Measurements from ENCODE around the gene PRM1. TPM values are rescaled to one million over a fixed set of nuclear protein-coding genes. Genes with fewer than 3 reads are reported as not detected.

PRM1 gene, protein sequence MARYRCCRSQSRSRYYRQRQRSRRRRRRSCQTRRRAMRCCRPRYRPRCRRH
- not detected for total RNA-seq

DNA sequence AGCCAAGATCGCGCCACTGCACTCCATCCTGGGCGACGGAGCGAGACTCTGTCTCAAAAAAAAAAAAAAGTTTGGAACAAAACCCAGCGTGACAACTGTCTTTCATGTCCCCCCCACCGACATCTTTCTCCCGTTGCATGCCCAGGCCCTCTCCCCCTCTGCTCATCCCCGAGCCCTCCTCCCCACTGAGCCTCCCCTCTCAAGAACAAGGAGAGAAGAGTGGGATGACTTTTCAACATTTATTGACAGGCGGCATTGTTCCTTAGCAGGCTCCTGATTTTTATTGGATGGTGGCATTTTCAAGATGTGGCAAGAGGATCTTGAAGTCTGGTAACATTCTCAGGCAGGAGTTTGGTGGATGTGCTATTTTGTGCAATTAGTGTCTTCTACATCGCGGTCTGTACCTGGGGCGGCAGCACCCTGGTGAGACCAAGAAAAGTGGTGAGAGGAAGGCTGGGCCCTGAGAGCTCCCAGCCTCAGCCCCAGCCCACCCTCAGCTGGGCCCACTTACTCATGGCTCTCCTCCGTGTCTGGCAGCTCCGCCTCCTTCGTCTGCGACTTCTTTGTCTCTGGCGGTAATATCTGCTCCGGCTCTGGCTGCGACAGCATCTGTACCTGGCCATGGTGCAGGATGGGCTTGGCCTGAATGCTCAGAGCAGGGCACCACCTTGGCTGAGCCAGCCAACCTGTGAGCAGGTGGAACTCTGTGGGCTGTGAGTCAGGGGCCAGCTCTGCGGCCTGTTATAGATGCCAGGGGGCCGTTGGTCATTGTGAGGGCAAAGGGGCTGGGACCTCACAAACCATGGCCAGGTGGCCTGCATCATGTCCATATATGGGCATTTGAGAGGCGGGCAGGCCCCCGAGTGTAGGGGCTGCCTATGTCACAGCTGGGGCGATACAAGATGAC lies at the start of gene PRM1:
Gene PRM1 (minus strand): TSS at position 715 of the 907 bp plus-strand sequence. CDS start 92 bp downstream, at position 623.
- Histone ChIP-seq H3K4me3 (no peak within 1 kb of the TSS), H3K27me3 (no peaks in the 10 kb centered on the region), H3K27ac (no peak within 1 kb of the TSS), H3K36me3 (no peaks in the 10 kb centered on the region), H3K9me3 (no peaks in the 10 kb centered on the region), H3K4me1 (no peaks in the 10 kb centered on the region)
- TF ChIP-seq POLR2A (IDR thresholded peaks at IDR 0.05) (no peak), EP300 (IDR thresholded peaks at IDR 0.05) (no peak), POLR2AphosphoS5 (IDR thresholded peaks at IDR 0.05) (no peak)
- TF ChIP-seq, protein P1, sequence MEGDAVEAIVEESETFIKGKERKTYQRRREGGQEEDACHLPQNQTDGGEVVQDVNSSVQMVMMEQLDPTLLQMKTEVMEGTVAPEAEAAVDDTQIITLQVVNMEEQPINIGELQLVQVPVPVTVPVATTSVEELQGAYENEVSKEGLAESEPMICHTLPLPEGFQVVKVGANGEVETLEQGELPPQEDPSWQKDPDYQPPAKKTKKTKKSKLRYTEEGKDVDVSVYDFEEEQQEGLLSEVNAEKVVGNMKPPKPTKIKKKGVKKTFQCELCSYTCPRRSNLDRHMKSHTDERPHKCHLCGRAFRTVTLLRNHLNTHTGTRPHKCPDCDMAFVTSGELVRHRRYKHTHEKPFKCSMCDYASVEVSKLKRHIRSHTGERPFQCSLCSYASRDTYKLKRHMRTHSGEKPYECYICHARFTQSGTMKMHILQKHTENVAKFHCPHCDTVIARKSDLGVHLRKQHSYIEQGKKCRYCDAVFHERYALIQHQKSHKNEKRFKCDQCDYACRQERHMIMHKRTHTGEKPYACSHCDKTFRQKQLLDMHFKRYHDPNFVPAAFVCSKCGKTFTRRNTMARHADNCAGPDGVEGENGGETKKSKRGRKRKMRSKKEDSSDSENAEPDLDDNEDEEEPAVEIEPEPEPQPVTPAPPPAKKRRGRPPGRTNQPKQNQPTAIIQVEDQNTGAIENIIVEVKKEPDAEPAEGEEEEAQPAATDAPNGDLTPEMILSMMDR (IDR thresholded peaks at IDR 0.05): no peak
- WGBS: 89% methylated on average over 25 of the region's 25 CpGs
- DNase-seq (ENCODE audit: low spot score in 2 of 2): no peak

DNA sequence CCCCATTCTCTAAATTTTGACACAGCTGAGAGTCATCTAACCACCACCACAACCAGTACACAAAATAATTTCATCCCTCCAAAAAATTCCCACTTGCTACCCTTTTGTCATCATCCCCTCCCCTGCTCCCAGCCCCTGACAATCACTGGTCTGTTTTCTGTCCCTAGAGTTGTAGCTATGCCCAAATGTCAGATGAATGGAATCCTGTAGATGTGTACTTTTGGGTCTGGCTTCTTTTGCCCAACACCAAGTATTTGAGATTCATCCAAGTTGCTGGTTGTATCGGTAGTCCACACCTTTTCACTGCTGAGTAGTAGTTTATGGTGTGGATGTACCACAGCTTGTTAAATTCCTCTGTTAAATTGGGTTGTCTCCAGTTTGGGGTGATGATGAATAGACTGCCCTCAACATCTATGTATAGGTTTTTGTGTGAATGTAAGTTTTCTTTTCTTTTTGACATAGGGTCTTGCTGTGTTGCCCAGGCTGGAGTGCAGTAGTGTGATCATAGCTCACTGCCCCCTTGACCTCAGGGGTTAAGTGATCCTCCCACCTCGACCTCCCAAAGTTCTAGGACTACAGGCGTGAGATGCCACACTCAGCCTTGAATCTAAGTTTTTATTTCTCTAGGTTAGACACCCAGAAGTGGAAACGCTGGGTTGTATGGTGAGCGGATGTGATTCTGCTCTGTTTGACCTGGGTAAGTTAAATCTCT lies 49.6 kb upstream of the PRM1 start:
- H3K27me3 ChIP-seq: no peaks in the 10 kb centered on the region
- whole genome bisulfite sequencing: 92% methylated on average over 5 of the region's 5 CpGs
- H3K27ac ChIP-seq: no peak overlapping the region
- no peaks in the 10 kb centered on the region for H3K36me3 ChIP-seq
- H3K4me1 ChIP-seq: peaks cover 17% of the 10 kb centered on the region
- no peak for TF ChIP-seq EP300 (IDR thresholded peaks at IDR 0.05)
- TF ChIP-seq POLR2A (IDR thresholded peaks at IDR 0.05): no peak
- no peak for TF ChIP-seq POLR2AphosphoS5 (IDR thresholded peaks at IDR 0.05)
- TF ChIP-seq, protein P1 (IDR thresholded peaks at IDR 0.05): no peak
- H3K9me3 ChIP-seq: no peaks in the 10 kb centered on the region
- DNase-seq (ENCODE audit: low spot score in 2 of 2): no peak
- H3K4me3 ChIP-seq: no peak overlapping the region

DNA sequence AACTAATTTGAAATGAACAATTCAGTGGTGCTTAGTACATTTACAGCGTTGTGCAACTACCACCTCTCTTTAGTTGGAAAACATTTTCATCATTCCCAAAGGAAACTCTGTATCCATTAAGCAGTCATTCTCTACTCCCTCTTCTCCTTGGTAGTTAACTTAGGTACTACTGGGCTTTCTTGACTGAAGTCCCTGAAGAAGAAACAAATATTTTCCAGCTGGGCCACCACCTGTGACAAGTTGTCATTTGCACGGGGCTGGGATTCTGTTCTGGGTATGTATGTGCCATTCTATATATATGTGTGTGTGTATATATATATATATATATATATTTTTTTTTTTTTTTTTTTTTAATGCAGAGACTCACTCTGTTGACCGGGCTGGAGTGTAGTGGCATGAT lies 48.8 kb upstream of the PRM1 start:
- no peak for DNase-seq (ENCODE audit: low spot score in 2 of 2)
- H3K36me3 ChIP-seq: no peaks in the 10 kb centered on the region
- TF ChIP-seq, protein P1 (IDR thresholded peaks at IDR 0.05): no peak
- TF ChIP-seq POLR2AphosphoS5 (IDR thresholded peaks at IDR 0.05) (no peak), POLR2A (IDR thresholded peaks at IDR 0.05) (no peak), EP300 (IDR thresholded peaks at IDR 0.05) (no peak)
- H3K9me3 ChIP-seq: no peaks in the 10 kb centered on the region
- no peak overlapping the region for H3K27ac ChIP-seq
- peaks cover 17% of the 10 kb centered on the region for H3K4me1 ChIP-seq
- WGBS: 89% methylated on average over 3 of the region's 3 CpGs
- H3K4me3 ChIP-seq: no peak overlapping the region
- H3K27me3 ChIP-seq: no peaks in the 10 kb centered on the region

DNA sequence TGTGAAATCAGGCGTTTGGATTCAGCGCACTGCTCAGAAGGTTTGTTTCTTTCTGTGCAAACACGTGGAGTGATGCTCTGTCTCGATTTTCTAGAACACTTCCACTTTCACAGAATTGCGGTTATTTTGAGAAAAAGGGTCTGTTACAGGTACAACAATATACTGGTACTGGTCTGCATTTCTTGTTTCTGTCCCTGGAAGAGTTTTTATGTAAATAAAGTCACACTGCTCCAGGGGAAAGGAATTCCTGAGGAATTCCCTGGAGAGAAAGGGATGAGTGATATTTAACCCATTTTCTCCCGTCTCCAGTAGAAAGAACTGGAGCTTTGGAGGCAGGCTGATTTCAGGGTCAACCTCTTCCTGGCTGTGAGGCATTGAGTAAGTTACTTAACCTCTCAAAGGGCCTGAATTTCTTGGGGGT lies 48.0 kb upstream of the PRM1 start:
- no peak for DNase-seq (ENCODE audit: low spot score in 2 of 2)
- H3K27me3 ChIP-seq: no peaks in the 10 kb centered on the region
- no peak for TF ChIP-seq EP300 (IDR thresholded peaks at IDR 0.05)
- no peak overlapping the region for H3K4me3 ChIP-seq
- H3K36me3 ChIP-seq: no peaks in the 10 kb centered on the region
- H3K4me1 ChIP-seq: peaks cover 17% of the 10 kb centered on the region
- no peak overlapping the region for H3K27ac ChIP-seq
- WGBS: 15% methylated on average over 6 of the region's 6 CpGs
- no peaks in the 10 kb centered on the region for H3K9me3 ChIP-seq

DNA sequence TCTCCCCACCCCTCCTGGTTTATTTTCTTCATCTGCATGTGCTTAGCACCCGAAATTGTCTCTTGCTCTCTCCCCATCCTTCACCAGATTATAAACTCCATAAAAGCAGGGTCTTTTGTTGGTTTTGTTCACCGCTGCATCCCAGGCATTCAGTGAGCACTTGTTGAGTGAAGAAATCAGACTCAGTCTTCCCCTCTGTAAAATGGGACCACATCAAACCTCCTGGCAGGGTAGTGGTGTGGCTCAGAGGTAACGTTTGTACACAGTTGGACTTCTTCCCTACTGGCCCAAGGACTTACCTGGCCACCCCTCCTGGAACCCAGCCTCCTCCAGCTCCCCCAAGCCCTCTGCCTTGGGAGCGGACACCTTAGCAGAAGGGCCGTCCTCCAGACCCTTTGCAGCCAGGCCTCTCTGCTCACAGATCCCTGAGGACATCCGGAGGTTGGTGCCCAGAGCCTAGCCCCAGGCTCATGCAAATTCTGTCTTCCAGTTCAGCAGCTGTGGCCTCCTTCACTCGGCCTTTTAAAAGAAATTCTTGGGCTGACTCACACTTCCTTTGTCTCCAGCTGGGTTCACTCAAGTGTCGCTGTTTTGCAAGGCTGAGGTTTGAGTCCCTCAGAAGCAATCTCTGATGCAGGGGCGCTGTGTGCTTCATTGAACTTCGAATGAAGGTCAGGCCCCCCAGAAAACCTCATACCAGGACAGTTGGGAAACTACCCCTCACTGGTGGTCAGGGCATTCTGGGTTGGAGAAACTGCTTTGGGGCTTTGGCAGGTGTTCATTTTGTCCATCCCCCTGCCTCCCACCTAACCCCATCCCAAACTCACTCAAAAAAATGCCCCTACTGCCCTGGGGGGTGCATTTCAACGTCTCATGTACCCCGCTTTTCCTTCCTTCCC lies 47.3 kb upstream of the PRM1 start:
- H3K4me3 ChIP-seq: no peak overlapping the region
- H3K27ac ChIP-seq: no peak overlapping the region
- DNase-seq (ENCODE audit: low spot score in 2 of 2): no peak
- TF ChIP-seq EP300 (IDR thresholded peaks at IDR 0.05): no peak
- TF ChIP-seq, protein P1 (IDR thresholded peaks at IDR 0.05): no peak
- no peak for TF ChIP-seq POLR2AphosphoS5 (IDR thresholded peaks at IDR 0.05)
- no peak for TF ChIP-seq POLR2A (IDR thresholded peaks at IDR 0.05)
- H3K27me3 ChIP-seq: no peaks in the 10 kb centered on the region
- 44% methylated on average over 10 of the region's 12 CpGs for WGBS
- peaks cover 17% of the 10 kb centered on the region for H3K4me1 ChIP-seq
- H3K9me3 ChIP-seq: no peaks in the 10 kb centered on the region
- no peaks in the 10 kb centered on the region for H3K36me3 ChIP-seq

Measured in suprapubic skin (tissue), 4 donors.